Tibial nerve (tissue), 4 donors: ENCODE data around the gene DHRS11. TPM values are rescaled to one million over a fixed set of nuclear protein-coding genes. Genes with fewer than 3 reads are reported as not detected.

Source experiments
- DNase-seq, 2 donors: peaks; one replicate each; pipeline ENCODE4 v3.0.0-alpha.2; 2019; ENCODE audit warnings: low spot score in 2 of 2
- H3K27ac ChIP-seq, 4 donors: fragments of 200-600 bp; sonication (generic) in 3 of 4; one replicate each; pipeline ENCODE4 v1.5.1; 2017 to 2019; ENCODE audit warnings: mild to moderate bottlenecking in 1 of 4
- H3K27me3 ChIP-seq, 2 donors: fragments of 200-600 bp; sonication (generic) in 1 of 2; one replicate each; pipeline versions ENCODE4 v1.5.1 to v1.6.0; 2017 to 2019
- H3K36me3 ChIP-seq, 3 donors: fragments of 200-600 bp; sonication (generic); one replicate each; pipeline ENCODE4 v1.5.1; 2018 to 2019
- H3K4me1 ChIP-seq, 4 donors: fragments of 200-600 bp; sonication (generic) in 3 of 4; one replicate each; pipeline ENCODE4 v1.5.1; 2017 to 2019
- H3K4me3 ChIP-seq, 4 donors: fragments of 200-600 bp; sonication (generic) in 3 of 4; one replicate each; pipeline ENCODE4 v1.5.1; 2017 to 2019; ENCODE audit warnings: mild to moderate bottlenecking in 1 of 4, moderate library complexity in 1 of 4
- H3K9me3 ChIP-seq, 4 donors: fragments of 200-600 bp; sonication (generic) in 3 of 4; one replicate each; pipeline ENCODE4 v1.5.1; 2017 to 2019
- CTCF ChIP-seq, 5 experiments: fragments of 200-600 bp in 3 of 5; fragments of 450-650 bp in 2 of 5; sonication (generic) in 3 of 5; IDR thresholded peaks; one replicate each; pipeline ENCODE4 v1.5.1; 2016 to 2019; ENCODE audit warnings: antibody characterized with exemption in 5 of 5, mild to moderate bottlenecking in 3 of 5, moderate library complexity in 2 of 5
- EP300 ChIP-seq, 2 donors: sonication (generic); formaldehyde crosslinking; IDR thresholded peaks; one replicate each; pipeline ENCODE4 v1.6.1; 2017; ENCODE audit warnings: antibody characterized with exemption in 2 of 2, mild to moderate bottlenecking in 1 of 2
- POLR2A ChIP-seq, 2 donors: fragments of 450-650 bp; IDR thresholded peaks; one replicate each; pipeline ENCODE4 v1.6.1; 2017; ENCODE audit warnings: antibody characterized with exemption in 2 of 2, mild to moderate bottlenecking in 2 of 2, moderate library complexity in 2 of 2
- WGBS, 2 donors: methylation state at CpG; one replicate each; pipeline ENCODE4 v1.1.5; 2018; 5-methylcytosine and 5-hydroxymethylcytosine counted together
- total RNA-seq, 4 donors: library from RNA; depleted of rRNA; stranded (reverse); fragments of >200 nt; gene quantifications; one replicate each; pipeline ENCODE4 v1.1.0, GENCODE V29; 2016

DHRS11 gene
- total RNA-seq, 4 donors from 2014 or later = 0.78 to 14.7 (median 6.9) TPM

GRCh38 chr17:36586138-36586537 lies 5.5 kb upstream of the DHRS11 start:
- no peak for DNase-seq
- no peak overlapping the region for H3K4me3 ChIP-seq
- TF ChIP-seq EP300 (IDR thresholded peaks at IDR 0.05) (no peak), POLR2A (IDR thresholded peaks at IDR 0.05) (no peak), CTCF (IDR thresholded peaks at IDR 0.05) (no peak)
- H3K9me3 ChIP-seq = no peaks in the 10 kb centered on the region
- 81 to 90% methylated on average over 2 of the region's 2 CpGs for WGBS, 2 donors
- H3K27ac ChIP-seq = no peak overlapping the region
- peaks cover 3 to 78% (median 16%) of the 10 kb centered on the region in 3 donors for H3K36me3 ChIP-seq
- H3K4me1 ChIP-seq = peaks cover 0 to 3% (median under 1%) of the 10 kb centered on the region in 4 donors
- H3K27me3 ChIP-seq = no peaks in the 10 kb centered on the region

GRCh38 chr17:36590082-36590481 lies 1.6 kb upstream of the DHRS11 start:
- H3K36me3 ChIP-seq = peaks cover 0 to 41% (median 3%) of the 10 kb centered on the region in 3 donors

GRCh38 chr17:36592316-36592715 lies 637 bp downstream of the DHRS11 start:
- Histone ChIP-seq H3K4me1 (peaks cover 0 to 23% (median 10%) of the 10 kb centered on the region in 4 donors), H3K4me3 (peak overlapping the region; percentile 44 to 85 (median 69)), H3K9me3 (no peaks in the 10 kb centered on the region), H3K27ac (peak overlapping the region in 3 of 4 donors; percentile 57 to 84 (median 79)), H3K27me3 (no peaks in the 10 kb centered on the region), H3K36me3 (peaks cover 0 to 24% (median 0%) of the 10 kb centered on the region in 3 donors)
- TF ChIP-seq CTCF (IDR thresholded peaks at IDR 0.05) (no peak), POLR2A (IDR thresholded peaks at IDR 0.05) (no peak), EP300 (IDR thresholded peaks at IDR 0.05) (no peak)
- no peak for DNase-seq
- 4 to 6% methylated on average over 18 to 20 of the region's 20 CpGs for WGBS, 2 donors

More at GRCh38 chr17:36590082-36590481, 1.6 kb upstream of the DHRS11 start:
- Histone ChIP-seq H3K9me3 (no peaks in the 10 kb centered on the region), H3K27ac (no peak overlapping the region), H3K4me1 (peaks cover 0 to 23% (median 10%) of the 10 kb centered on the region in 4 donors), H3K27me3 (no peaks in the 10 kb centered on the region), H3K4me3 (no peak overlapping the region)
- 65 to 70% methylated on average over 2 of the region's 2 CpGs for WGBS, 2 donors
- DNase-seq = no peak
- no peak for TF ChIP-seq EP300 (IDR thresholded peaks at IDR 0.05)
- no peak for TF ChIP-seq POLR2A (IDR thresholded peaks at IDR 0.05)
- no peak for TF ChIP-seq CTCF (IDR thresholded peaks at IDR 0.05)

- no peak for TF ChIP-seq POLR2A (IDR thresholded peaks at IDR 0.05)
- TF ChIP-seq CTCF (IDR thresholded peaks at IDR 0.05) = no peak
- TF ChIP-seq EP300 (IDR thresholded peaks at IDR 0.05) = no peak
- peaks cover 0 to 23% (median 10%) of the 10 kb centered on the region in 4 donors for H3K4me1 ChIP-seq
- H3K27ac ChIP-seq = peak overlapping the region in 1 of 4 donors; percentile 84
- 38 to 49% methylated on average over 4 of the region's 4 CpGs for WGBS, 2 donors
- peak overlapping the region in 3 of 4 donors; percentile 44 to 85 (median 67) for H3K4me3 ChIP-seq
- no peak for DNase-seq
- no peaks in the 10 kb centered on the region for H3K9me3 ChIP-seq
- H3K27me3 ChIP-seq = no peaks in the 10 kb centered on the region
- H3K36me3 ChIP-seq = peaks cover 0 to 19% (median 0%) of the 10 kb centered on the region in 3 donors
Measured at GRCh38 chr17:36592716-36593321, 1.1 kb downstream of the DHRS11 start.

- DNase-seq = no peak
- Histone ChIP-seq H3K27me3 (no peaks in the 10 kb centered on the region), H3K27ac (peak overlapping the region in 1 of 4 donors; percentile 61), H3K9me3 (no peaks in the 10 kb centered on the region), H3K36me3 (peaks cover 0 to 10% (median 0%) of the 10 kb centered on the region in 3 donors), H3K4me3 (no peak overlapping the region), H3K4me1 (peaks cover 0 to 23% (median 10%) of the 10 kb centered on the region in 4 donors)
- 48 to 57% methylated on average over 8 of the region's 8 CpGs for whole genome bisulfite sequencing, 2 donors
- TF ChIP-seq POLR2A (IDR thresholded peaks at IDR 0.05) (no peak), EP300 (IDR thresholded peaks at IDR 0.05) (no peak), CTCF (IDR thresholded peaks at IDR 0.05) (no peak)
Measured at GRCh38 chr17:36593656-36594316, 2.1 kb downstream of the DHRS11 start.
